A549 (cell line): ENCODE data around the gene RFC4.

Source experiments
- CBX8 ChIP-seq: fragments of 200-600 bp; sonication (generic); IDR thresholded peaks from 2 replicates; pipeline ENCODE4 v1.6.1; 2016
- CEBPB ChIP-seq, 2 experiments: fragments of >200 bp in 1 of 2; sonication (Bioruptor Twin) in 1 of 2; formaldehyde crosslinking in 1 of 2; IDR thresholded peaks; 2 replicates each; pipeline ENCODE4 v1.6.1; 2012 to 2016
- EHMT2 ChIP-seq: fragments of 200-600 bp; sonication (generic); IDR thresholded peaks from 2 replicates; pipeline ENCODE4 v1.6.1; 2016; ENCODE audit warnings: antibody characterized with exemption, low read depth, mild to moderate bottlenecking, moderate library complexity
- ELK1 ChIP-seq: fragments of 150-350 bp; IDR thresholded peaks from 2 replicates; pipeline ENCODE4 v1.6.1; 2014; ENCODE audit warnings: low read depth, mild to moderate bottlenecking, low read length
- EP300 ChIP-seq, 2 experiments: fragments of >200 bp; sonication (Bioruptor Twin); formaldehyde crosslinking; IDR thresholded peaks; 2 replicates in 1 of 2; 3 replicates in 1 of 2; pipeline ENCODE4 v1.6.1; 2016 to 2017
- HDAC2 ChIP-seq: fragments of 200-600 bp; sonication (generic); IDR thresholded peaks from 2 replicates; pipeline ENCODE4 v1.6.1; 2016
- HES2 ChIP-seq: fragments of >200 bp; sonication (Bioruptor Twin); formaldehyde crosslinking; IDR thresholded peaks from 2 replicates; pipeline ENCODE4 v1.6.1; 2016
- KDM5A ChIP-seq: fragments of 200-600 bp; sonication (generic); IDR thresholded peaks from 2 replicates; pipeline ENCODE4 v1.6.1; 2016; ENCODE audit warnings: antibody characterized with exemption, mild to moderate bottlenecking
- POLR2A ChIP-seq: IDR thresholded peaks from 2 replicates; pipeline ENCODE4 v1.6.1; 2012; ENCODE audit warnings: mild to moderate bottlenecking, low read length
- RARB ChIP-seq: fragments of 250-450 bp; sonication (Bioruptor Pico); IDR thresholded peaks from 2 replicates; pipeline ENCODE4 v1.8.0; 2021; ENCODE audit warnings: mild to moderate bottlenecking, moderate library complexity
- REST ChIP-seq: fragments of 200-600 bp; sonication (generic); IDR thresholded peaks from 2 replicates; pipeline ENCODE4 v1.6.1; 2016; ENCODE audit warnings: antibody characterized with exemption, mild to moderate bottlenecking, moderate library complexity
- TF ChIP-seq, protein P1 (sequence below): fragments of >200 bp; sonication (Bioruptor Twin); formaldehyde crosslinking; IDR thresholded peaks from 3 replicates; pipeline ENCODE4 v1.5.1; 2016

- TF ChIP-seq CBX8: no peak
- TF ChIP-seq, protein P1, sequence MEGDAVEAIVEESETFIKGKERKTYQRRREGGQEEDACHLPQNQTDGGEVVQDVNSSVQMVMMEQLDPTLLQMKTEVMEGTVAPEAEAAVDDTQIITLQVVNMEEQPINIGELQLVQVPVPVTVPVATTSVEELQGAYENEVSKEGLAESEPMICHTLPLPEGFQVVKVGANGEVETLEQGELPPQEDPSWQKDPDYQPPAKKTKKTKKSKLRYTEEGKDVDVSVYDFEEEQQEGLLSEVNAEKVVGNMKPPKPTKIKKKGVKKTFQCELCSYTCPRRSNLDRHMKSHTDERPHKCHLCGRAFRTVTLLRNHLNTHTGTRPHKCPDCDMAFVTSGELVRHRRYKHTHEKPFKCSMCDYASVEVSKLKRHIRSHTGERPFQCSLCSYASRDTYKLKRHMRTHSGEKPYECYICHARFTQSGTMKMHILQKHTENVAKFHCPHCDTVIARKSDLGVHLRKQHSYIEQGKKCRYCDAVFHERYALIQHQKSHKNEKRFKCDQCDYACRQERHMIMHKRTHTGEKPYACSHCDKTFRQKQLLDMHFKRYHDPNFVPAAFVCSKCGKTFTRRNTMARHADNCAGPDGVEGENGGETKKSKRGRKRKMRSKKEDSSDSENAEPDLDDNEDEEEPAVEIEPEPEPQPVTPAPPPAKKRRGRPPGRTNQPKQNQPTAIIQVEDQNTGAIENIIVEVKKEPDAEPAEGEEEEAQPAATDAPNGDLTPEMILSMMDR: no peak
- no peak for TF ChIP-seq KDM5A
- no peak for TF ChIP-seq HES2
- no peak for TF ChIP-seq POLR2A
- no peak for TF ChIP-seq RARB (CRISPR knock-in tag)
- TF ChIP-seq HDAC2: no peak
- no peak for TF ChIP-seq CEBPB (IDR thresholded peaks at IDR 0.05)
- no peak for TF ChIP-seq EP300 (IDR thresholded peaks at IDR 0.05)
- no peak for TF ChIP-seq EHMT2
- no peak for TF ChIP-seq ELK1
- no peak for TF ChIP-seq REST
These were observed 33.8 kb upstream of the RFC4 start for GRCh38 chr3:186839874-186840641.
